Vagina (tissue), 2 donors: Measurements from ENCODE around the gene RILPL1.

Experiments used
- POLR2A ChIP-seq, 2 donors: fragments of 450-650 bp; IDR thresholded peaks; one replicate each; pipeline ENCODE4 v1.6.1; 2017; ENCODE audit warnings: antibody characterized with exemption in 2 of 2, mild to moderate bottlenecking in 2 of 2, moderate library complexity in 2 of 2
- TF ChIP-seq, protein P1 (sequence below), 3 experiments: fragments of 450-650 bp in 2 of 3; fragments of 200-600 bp in 1 of 3; sonication (generic) in 1 of 3; IDR thresholded peaks; one replicate each; pipeline ENCODE4 v1.5.1; 2017 to 2019; ENCODE audit warnings: antibody characterized with exemption in 3 of 3, mild to moderate bottlenecking in 2 of 3, moderate library complexity in 2 of 3

DNA sequence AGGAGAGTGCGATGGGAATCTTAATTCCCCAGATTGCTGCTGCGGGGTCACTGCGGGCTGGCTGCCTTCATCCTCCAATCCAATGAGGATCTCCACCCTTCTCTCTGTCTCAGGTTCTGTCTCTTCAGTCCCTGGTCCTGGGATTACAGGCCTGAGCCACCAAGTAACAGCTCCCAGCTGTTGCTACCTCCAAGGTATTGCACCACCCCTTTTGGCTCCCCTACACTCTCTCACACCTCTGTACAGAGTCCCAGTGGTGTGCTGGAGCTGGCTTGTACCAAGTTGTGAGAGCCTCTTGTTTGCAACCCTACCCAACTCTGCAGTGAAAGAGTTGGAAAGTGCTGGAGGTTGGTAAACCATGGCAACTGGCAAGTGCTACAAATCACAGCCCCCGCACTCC, 10.0 kb upstream of the RILPL1 start:
- TF ChIP-seq, protein P1, sequence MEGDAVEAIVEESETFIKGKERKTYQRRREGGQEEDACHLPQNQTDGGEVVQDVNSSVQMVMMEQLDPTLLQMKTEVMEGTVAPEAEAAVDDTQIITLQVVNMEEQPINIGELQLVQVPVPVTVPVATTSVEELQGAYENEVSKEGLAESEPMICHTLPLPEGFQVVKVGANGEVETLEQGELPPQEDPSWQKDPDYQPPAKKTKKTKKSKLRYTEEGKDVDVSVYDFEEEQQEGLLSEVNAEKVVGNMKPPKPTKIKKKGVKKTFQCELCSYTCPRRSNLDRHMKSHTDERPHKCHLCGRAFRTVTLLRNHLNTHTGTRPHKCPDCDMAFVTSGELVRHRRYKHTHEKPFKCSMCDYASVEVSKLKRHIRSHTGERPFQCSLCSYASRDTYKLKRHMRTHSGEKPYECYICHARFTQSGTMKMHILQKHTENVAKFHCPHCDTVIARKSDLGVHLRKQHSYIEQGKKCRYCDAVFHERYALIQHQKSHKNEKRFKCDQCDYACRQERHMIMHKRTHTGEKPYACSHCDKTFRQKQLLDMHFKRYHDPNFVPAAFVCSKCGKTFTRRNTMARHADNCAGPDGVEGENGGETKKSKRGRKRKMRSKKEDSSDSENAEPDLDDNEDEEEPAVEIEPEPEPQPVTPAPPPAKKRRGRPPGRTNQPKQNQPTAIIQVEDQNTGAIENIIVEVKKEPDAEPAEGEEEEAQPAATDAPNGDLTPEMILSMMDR (IDR thresholded peaks at IDR 0.05), result no peak
- TF ChIP-seq POLR2A (IDR thresholded peaks at IDR 0.05), result no peak
